Fibroblast of skin of abdomen (primary cell): ENCODE data around the gene ZNF174. TPM values are rescaled to one million over a fixed set of nuclear protein-coding genes. Genes with fewer than 3 reads are reported as not detected.
A peak's percentile ranks its signal among the peaks of the same experiment; 100 is the strongest.

Source experiments
- DNase-seq: peaks from one replicate; pipeline ENCODE4 v3.0.0-alpha.2; 2013
- polyA plus RNA-seq, 2 experiments: library from polyadenylated mRNA; unstranded; fragments of 120-200 nt; gene quantifications; one replicate each; pipeline ENCODE4 v1.2.1, GENCODE V29; 2013; ENCODE audit not compliant: insufficient read length in 2 of 2

The ZNF174 gene
- 6.6 TPM for polyA plus RNA-seq (2013, experiment 1 of 2; ENCODE audit: insufficient read length)
- 5.9 TPM for polyA plus RNA-seq (2013, experiment 2 of 2; ENCODE audit: insufficient read length)

- peak; percentile 99 for DNase-seq
These were observed at the start of gene ZNF174, which contains the start of gene ZSCAN32 for GRCh38 chr16:3400779-3401688. ZNF174 (plus strand) TSS chr16:3401215; CDS start chr16:3402005, 790 bp downstream. ZSCAN32 (minus strand) TSS chr16:3401004; CDS start chr16:3397557, 3,447 bp downstream.

- no peak for DNase-seq
These were observed 45.4 kb upstream of the ZNF174 start, which contains the start of gene OR2C1 for GRCh38 chr16:3355589-3355988. OR2C1 (plus strand) TSS chr16:3355889; CDS start chr16:3355941, 52 bp downstream.

GRCh38 chr16:3356118-3356517, 44.9 kb upstream of the ZNF174 start:
- no peak for DNase-seq

GRCh38 chr16:3358871-3359270, 42.1 kb upstream of the ZNF174 start:
- no peak for DNase-seq

- no peak for DNase-seq
These were observed 38.1 kb upstream of the ZNF174 start for GRCh38 chr16:3362931-3363330.

GRCh38 chr16:3363793-3364192, 37.2 kb upstream of the ZNF174 start:
- DNase-seq, result no peak

GRCh38 chr16:3364774-3365427, 36.1 kb upstream of the ZNF174 start:
- DNase-seq, result peak; percentile 94

- no peak for DNase-seq
These were observed 31.9 kb upstream of the ZNF174 start for GRCh38 chr16:3369073-3369472.

GRCh38 chr16:3375680-3376079, 25.3 kb upstream of the ZNF174 start:
- DNase-seq, result no peak

- no peak for DNase-seq
These were observed 23.1 kb upstream of the ZNF174 start for GRCh38 chr16:3377917-3378316.

GRCh38 chr16:3383045-3383448, 18.0 kb upstream of the ZNF174 start:
- DNase-seq, result no peak

GRCh38 chr16:3388325-3388724, 12.7 kb upstream of the ZNF174 start:
- no peak for DNase-seq

- no peak for DNase-seq
These were observed 11.2 kb upstream of the ZNF174 start for GRCh38 chr16:3389663-3390338.

GRCh38 chr16:3400446-3400778, 603 bp upstream of the ZNF174 start:
- no peak for DNase-seq

GRCh38 chr16:3401719-3402397, 843 bp downstream of the ZNF174 start:
- peak; percentile 9 for DNase-seq

- no peak for DNase-seq
These were observed 7.7 kb downstream of the ZNF174 start for GRCh38 chr16:3408561-3409197.

GRCh38 chr16:3413730-3414379, 12.8 kb downstream of the ZNF174 start:
- no peak for DNase-seq

- DNase-seq, result peak; percentile 28
These were observed 30.8 kb downstream of the ZNF174 start for GRCh38 chr16:3431779-3432219.

- DNase-seq, result no peak
These were observed 33.4 kb downstream of the ZNF174 start for GRCh38 chr16:3434373-3434772.

GRCh38 chr16:3439637-3440036, 38.6 kb downstream of the ZNF174 start:
- DNase-seq, result no peak
